GM23338 (cell line): Measurements from ENCODE around the gene DVL1. TPM values are rescaled to one million over a fixed set of nuclear protein-coding genes. Genes with fewer than 3 reads are reported as not detected.

Experiments used
- ATAC-seq: fragments of 200-7000 bp; cut with Tn5 transposase; 3 replicates; pipeline ENCODE4 v1.9.1; 2020
- DNase-seq: peaks from one replicate; pipeline ENCODE4 v3.0.0-alpha.2; 2015; ENCODE audit warnings: low spot score
- H2AFZ ChIP-seq: fragments of 200-600 bp; sonication (generic); 2 replicates; pipeline ENCODE4 v1.8.0; 2016; ENCODE audit warnings: antibody characterized with exemption, mild to moderate bottlenecking, moderate library complexity
- H3F3A ChIP-seq: fragments of 200-600 bp; sonication (generic); replicated peaks from 2 replicates; pipeline ENCODE4 v1.8.0; 2017; ENCODE audit warnings: antibody characterized with exemption, mixed run types, low read depth
- H3K27ac ChIP-seq: fragments of 200-600 bp; sonication (generic); 2 replicates; pipeline ENCODE4 v1.6.1; 2016; ENCODE audit warnings: low read depth
- H3K27me3 ChIP-seq: fragments of 200-600 bp; sonication (generic); 2 replicates; pipeline ENCODE4 v1.8.0; 2016; ENCODE audit warnings: mild to moderate bottlenecking, mixed run types, moderate library complexity; ENCODE audit not compliant: insufficient read depth
- H3K36me3 ChIP-seq: fragments of 200-600 bp; sonication (generic); 2 replicates; pipeline ENCODE4 v1.8.0; 2016; ENCODE audit warnings: mild to moderate bottlenecking; ENCODE audit not compliant: insufficient read depth
- H3K4me1 ChIP-seq: fragments of 200-600 bp; sonication (generic); 2 replicates; pipeline ENCODE4 v1.8.0; 2016; ENCODE audit warnings: mild to moderate bottlenecking, moderate library complexity; ENCODE audit not compliant: insufficient read depth
- H3K4me2 ChIP-seq: fragments of 200-600 bp; sonication (generic); 2 replicates; pipeline ENCODE4 v1.7.1; 2017; ENCODE audit warnings: mixed run types
- H3K4me3 ChIP-seq: fragments of 200-600 bp; sonication (generic); 2 replicates; pipeline ENCODE4 v1.6.1; 2016; ENCODE audit warnings: mixed run types
- H3K79me2 ChIP-seq: fragments of 200-600 bp; sonication (generic); replicated peaks from 2 replicates; pipeline ENCODE4 v1.8.0; 2017; ENCODE audit warnings: mild to moderate bottlenecking; ENCODE audit not compliant: insufficient read depth
- H3K9me2 ChIP-seq: fragments of 200-600 bp; sonication (generic); 2 replicates; pipeline ENCODE4 v1.8.0; 2017; ENCODE audit not compliant: insufficient read depth
- H4K20me1 ChIP-seq: fragments of 200-600 bp; sonication (generic); replicated peaks from 2 replicates; pipeline ENCODE4 v1.8.0; 2017; ENCODE audit warnings: mild to moderate bottlenecking; ENCODE audit not compliant: insufficient read depth
- H3K27ac Mint-ChIP-seq: 2 replicates; pipeline ENCODE4 v1.8.0; 2020; ENCODE audit warnings: inconsistent platforms, mild to moderate bottlenecking, moderate library complexity, mixed read lengths
- H3K27me3 Mint-ChIP-seq: 3 replicates; pipeline ENCODE4 v1.8.0; 2022; ENCODE audit warnings: low read depth, mild to moderate bottlenecking, moderate library complexity, mixed read lengths, inconsistent platforms; ENCODE audit not compliant: insufficient read depth, poor library complexity
- H3K36me3 Mint-ChIP-seq: 3 replicates; pipeline ENCODE4 v1.8.0; 2021; ENCODE audit warnings: low read depth, mild to moderate bottlenecking, inconsistent platforms, moderate library complexity, mixed read lengths
- H3K4me1 Mint-ChIP-seq: 3 replicates; pipeline ENCODE4 v1.8.0; 2020; ENCODE audit warnings: mild to moderate bottlenecking, inconsistent platforms, mixed read lengths
- H3K4me3 Mint-ChIP-seq: 3 replicates; pipeline ENCODE4 v1.8.0; 2021; ENCODE audit warnings: moderate library complexity, mild to moderate bottlenecking, inconsistent platforms, mixed read lengths
- H3K9me3 Mint-ChIP-seq: 3 replicates; pipeline ENCODE4 v1.8.0; 2020; ENCODE audit warnings: moderate library complexity, mild to moderate bottlenecking, inconsistent platforms, mixed read lengths
- CREB1 ChIP-seq: fragments of 250-450 bp; sonication (Bioruptor Pico); IDR thresholded peaks from 2 replicates; pipeline ENCODE4 v1.5.0; 2020; ENCODE audit warnings: low read depth, mild to moderate bottlenecking, moderate library complexity
- CTCF ChIP-seq, 2 experiments: fragments of 200-600 bp in 1 of 2; sonication (generic) in 1 of 2; conservative IDR thresholded peaks; 2 replicates each; pipeline versions ENCODE4 v1.5.1 to v1.6.1; 2016 to 2017; ENCODE audit warnings: antibody characterized with exemption in 2 of 2, low read depth in 2 of 2, mild to moderate bottlenecking in 2 of 2, moderate library complexity in 1 of 2
- ETS1 ChIP-seq: IDR thresholded peaks from 2 replicates; pipeline ENCODE4 v1.6.1; 2016; ENCODE audit warnings: antibody characterized with exemption
- EZH2 ChIP-seq: fragments of 200-600 bp; sonication (generic); IDR thresholded peaks from one replicate; pipeline ENCODE4 v1.8.0; 2017; ENCODE audit warnings: antibody characterized with exemption, mild to moderate bottlenecking, low read depth; ENCODE audit not compliant: unreplicated experiment
- EZH2phosphoT487 ChIP-seq: fragments of 200-600 bp; sonication (generic); IDR thresholded peaks from one replicate; pipeline ENCODE4 v1.8.1; 2018; ENCODE audit warnings: antibody characterized with exemption; ENCODE audit not compliant: unreplicated experiment
- JUNB ChIP-seq: IDR thresholded peaks from one replicate; pipeline ENCODE4 v1.6.1; 2016; ENCODE audit warnings: antibody characterized with exemption; ENCODE audit not compliant: unreplicated experiment
- NANOG ChIP-seq: IDR thresholded peaks from 2 replicates; pipeline ENCODE4 v1.6.1; 2016; ENCODE audit warnings: antibody characterized with exemption, borderline replicate concordance
- POLR2AphosphoS5 ChIP-seq: IDR thresholded peaks from 2 replicates; pipeline ENCODE4 v1.6.1; 2016; ENCODE audit warnings: antibody characterized with exemption, low read depth
- REST ChIP-seq: IDR thresholded peaks from one replicate; pipeline ENCODE4 v1.6.1; 2018; ENCODE audit warnings: antibody characterized with exemption; ENCODE audit not compliant: unreplicated experiment
- STAT1 ChIP-seq: IDR thresholded peaks from one replicate; pipeline ENCODE4 v1.6.1; 2016; ENCODE audit warnings: antibody characterized with exemption; ENCODE audit not compliant: unreplicated experiment
- ZNF114 ChIP-seq: fragments of 250-450 bp; sonication (Bioruptor Pico); IDR thresholded peaks from 2 replicates; pipeline ENCODE4 v1.5.0; 2020; ENCODE audit warnings: mild to moderate bottlenecking, moderate library complexity
- ZNF331 ChIP-seq: fragments of 250-450 bp; sonication (Bioruptor Pico); IDR thresholded peaks from 2 replicates; pipeline ENCODE4 v1.5.0; 2020; ENCODE audit warnings: low read depth, mild to moderate bottlenecking, moderate library complexity
- ZNF462 ChIP-seq: fragments of 250-450 bp; sonication (Bioruptor Pico); IDR thresholded peaks from 2 replicates; pipeline ENCODE4 v1.5.0; 2020; ENCODE audit warnings: mild to moderate bottlenecking, moderate library complexity
- polyA plus RNA-seq: library from polyadenylated mRNA; unstranded; fragments of >200 nt; fragmentation: Nextera tagmentation; extraction: Ambion mirVana; gene quantifications from 2 replicates; pipeline ENCODE4 v1.2.1, GENCODE V29; 2016
- total RNA-seq: library from RNA; depleted of rRNA; stranded (reverse); fragments of >200 nt; shearing (Covaris generic); gene quantifications from 2 replicates; pipeline ENCODE4 v1.2.3, GENCODE V29; 2014

DVL1 gene
- total and polyA plus RNA-seq, 2 experiments from 2014 or later, result 13.5 to 69.7 TPM

- ATAC-seq (no peak), DNase-seq (no peak)
- TF ChIP-seq POLR2AphosphoS5 (no peak), ZNF114 (CRISPR knock-in tag) (no peak), NANOG (no peak), EZH2 (no peak), EZH2phosphoT487 (no peak), REST (no peak), ZNF462 (CRISPR knock-in tag) (no peak), ETS1 (no peak), STAT1 (no peak), CTCF (conservative IDR thresholded peaks at IDR 0.05; ENCODE audit: low read depth in 2 of 2) (no peak), ZNF331 (CRISPR knock-in tag) (no peak), JUNB (no peak), CREB1 (CRISPR knock-in tag) (no peak)
- H3K4me1 ChIP-seq, result no peaks in the 10 kb centered on the region
- Mint-ChIP-seq H3K4me1 (peaks cover 4% of the 10 kb centered on the region; the same call in 1 of the 3 replicates), H3K36me3 (no peaks in the 10 kb centered on the region), H3K9me3 (no peaks in the 10 kb centered on the region), H3K4me3 (no peak overlapping the region), H3K27me3 (peaks cover 5% of the 10 kb centered on the region), H3K27ac (no peak overlapping the region)
- H3K27me3 ChIP-seq, result no peaks in the 10 kb centered on the region
- H3F3A ChIP-seq, result 0 out of 2 replicates have a peak, but pooled peaks cover 9% of the 10 kb centered on the region
- H3K36me3 ChIP-seq, result no peaks in the 10 kb centered on the region
- H3K9me2 ChIP-seq, result no peaks in the 10 kb centered on the region
- no peaks in the 10 kb centered on the region for H4K20me1 ChIP-seq
- H3K27ac ChIP-seq, result no peak overlapping the region
- no peak overlapping the region for H2AFZ ChIP-seq
- no peak overlapping the region for H3K4me2 ChIP-seq
- no peaks in the 10 kb centered on the region for H3K79me2 ChIP-seq
- no peak overlapping the region for H3K4me3 ChIP-seq
Observed at GRCh38 chr1:1296070-1297061, 52.9 kb downstream of the DVL1 start.
